Osteocyte (in vitro differentiated cells): ENCODE data around the gene RNF41. TPM values are rescaled to one million over a fixed set of nuclear protein-coding genes. Genes with fewer than 3 reads are reported as not detected.
"Not testable (repeated sequence)": the region's sequence is repeated elsewhere in the genome, so short reads cannot be mapped to it uniquely, and the experiment has no call there.

ENCODE experiments used
- DNase-seq: peaks from one replicate; pipeline ENCODE4 v3.0.0; 2021; ENCODE audit warnings: mixed read lengths; ENCODE audit not compliant: unreplicated experiment; ENCODE audit errors: extremely low spot score
- H3K27ac Mint-ChIP-seq: one replicate; pipeline ENCODE4 v1.8.0; 2021; ENCODE audit warnings: mild to moderate bottlenecking, mixed read lengths; ENCODE audit not compliant: unreplicated experiment
- H3K27me3 Mint-ChIP-seq: one replicate; pipeline ENCODE4 v1.8.0; 2021; ENCODE audit warnings: mixed read lengths; ENCODE audit not compliant: unreplicated experiment
- H3K36me3 Mint-ChIP-seq: one replicate; pipeline ENCODE4 v1.8.0; 2021; ENCODE audit warnings: mixed read lengths; ENCODE audit not compliant: unreplicated experiment
- H3K4me1 Mint-ChIP-seq: one replicate; pipeline ENCODE4 v1.8.0; 2021; ENCODE audit warnings: mixed read lengths; ENCODE audit not compliant: unreplicated experiment
- H3K4me3 Mint-ChIP-seq: one replicate; pipeline ENCODE4 v1.8.0; 2021; ENCODE audit warnings: mild to moderate bottlenecking, moderate library complexity, mixed read lengths; ENCODE audit not compliant: unreplicated experiment
- H3K9me3 Mint-ChIP-seq: one replicate; pipeline ENCODE4 v1.8.0; 2021; ENCODE audit warnings: mixed read lengths; ENCODE audit not compliant: unreplicated experiment
- CTCF ChIP-seq: fragments of 200-600 bp; sonication (generic); IDR thresholded peaks from 2 replicates; pipeline ENCODE4 v1.5.0; 2021; ENCODE audit warnings: antibody characterized with exemption, mild to moderate bottlenecking, moderate library complexity
- long read RNA-seq: library from polyadenylated mRNA; unstranded; transcript quantifications from one replicate; pipeline ENCODE4 v2.0.0, GENCODE V29; 2021
- total RNA-seq: library from RNA; stranded (reverse); gene quantifications from 2 replicates; pipeline ENCODE4 v1.2.1, GENCODE V29; 2021

RNF41 gene
- 71.2 and 77.8 TPM in 2 replicates for total RNA-seq
- long read RNA-seq, full-length matches to known transcripts = 351 of 414 reads
- long read RNA-seq, partial matches to known transcripts = 27 of 414 reads
- long read RNA-seq, other reads (novel, unspliced or antisense) = 36 of 414 reads

GRCh38 chr12:56221757-56222530, at the start of gene RNF41:
TSS of gene RNF41 (minus strand) at chr12:56221922. CDS start at chr12:56214047, 7,875 bp downstream.
- Mint-ChIP-seq H3K4me3 (peak within 1 kb of the TSS; percentile 99), H3K27ac (peak within 1 kb of the TSS; percentile 99), H3K36me3 (peaks cover 2% of the 10 kb centered on the region), H3K4me1 (peaks cover 38% of the 10 kb centered on the region), H3K9me3 (no peaks in the 10 kb centered on the region), H3K27me3 (no peaks in the 10 kb centered on the region)
- peak; percentile 99 for DNase-seq
- TF ChIP-seq CTCF = no peak

- H3K9me3 Mint-ChIP-seq = no peaks in the 10 kb centered on the region
- peak; percentile 46 for TF ChIP-seq CTCF
- no peak overlapping the region for H3K4me3 Mint-ChIP-seq
- no peak overlapping the region for H3K27ac Mint-ChIP-seq
- H3K4me1 Mint-ChIP-seq = peaks cover 15% of the 10 kb centered on the region
- H3K27me3 Mint-ChIP-seq = no peaks in the 10 kb centered on the region
- DNase-seq = no peak
- H3K36me3 Mint-ChIP-seq = peaks cover 32% of the 10 kb centered on the region
Observed at GRCh38 chr12:56271031-56271430, 49.3 kb upstream of the RNF41 start.

GRCh38 chr12:56267443-56268071, 45.8 kb upstream of the RNF41 start:
- Mint-ChIP-seq H3K36me3 (peaks cover 14% of the 10 kb centered on the region), H3K27ac (peak overlapping the region; percentile 44), H3K4me1 (peaks cover 19% of the 10 kb centered on the region), H3K4me3 (peak overlapping the region; percentile 85), H3K9me3 (no peaks in the 10 kb centered on the region), H3K27me3 (no peaks in the 10 kb centered on the region)
- no peak for DNase-seq
- no peak for TF ChIP-seq CTCF

- Mint-ChIP-seq H3K27ac (peak within 1 kb of the TSS; percentile 95), H3K4me1 (peaks cover 21% of the 10 kb centered on the region), H3K9me3 (no peaks in the 10 kb centered on the region), H3K27me3 (no peaks in the 10 kb centered on the region), H3K36me3 (peaks cover 14% of the 10 kb centered on the region), H3K4me3 (peak within 1 kb of the TSS; percentile 85)
- DNase-seq = peak; percentile 94
- peak; percentile 82 for TF ChIP-seq CTCF
Observed at GRCh38 chr12:56266693-56267442, 45.1 kb upstream of the RNF41 start, which contains the start of gene COQ10A. TSS of gene COQ10A (plus strand) at chr12:56266942. CDS start at chr12:56267119, 177 bp downstream.

- Mint-ChIP-seq H3K27ac (peak overlapping the region; percentile 95), H3K36me3 (peaks cover 11% of the 10 kb centered on the region), H3K4me1 (peaks cover 28% of the 10 kb centered on the region), H3K4me3 (peak overlapping the region; percentile 85)
- not testable (repeated sequence) for DNase-seq, H3K9me3 Mint-ChIP-seq, H3K27me3 Mint-ChIP-seq
Observed at GRCh38 chr12:56266068-56266692, 44.5 kb upstream of the RNF41 start.

- H3K4me1 Mint-ChIP-seq = peaks cover 39% of the 10 kb centered on the region
- H3K9me3 Mint-ChIP-seq, H3K4me3 Mint-ChIP-seq, DNase-seq, H3K27me3 Mint-ChIP-seq, H3K36me3 Mint-ChIP-seq, H3K27ac Mint-ChIP-seq: not testable (repeated sequence)
Observed at GRCh38 chr12:56262955-56263354, 41.2 kb upstream of the RNF41 start.
